GM18511 (cell line): Measurements from ENCODE around the gene MKRN2OS.
A peak's percentile ranks its signal among the peaks of the same experiment; 100 is the strongest.
"Not testable (repeated sequence)": the region's sequence is repeated elsewhere in the genome, so short reads cannot be mapped to it uniquely, and the experiment has no call there.

Experiments used
- ATAC-seq: cut with Tn5 transposase; IDR thresholded peaks from one replicate; pipeline ENCODE4 v1.9.1; 2021; ENCODE audit warnings: mild to moderate bottlenecking, moderate library complexity; ENCODE audit not compliant: unreplicated experiment

The MKRN2OS gene

GRCh38 chr3:12562451-12562850 is 17.2 kb upstream of the MKRN2OS start:
- no peak for ATAC-seq

GRCh38 chr3:12561397-12561796 is 16.1 kb upstream of the MKRN2OS start:
- ATAC-seq: no peak

GRCh38 chr3:12560505-12561190 is 15.3 kb upstream of the MKRN2OS start:
- peak; percentile 55 for ATAC-seq

- ATAC-seq: no peak
These were observed 14.2 kb upstream of the MKRN2OS start for GRCh38 chr3:12559520-12559919.

- no peak for ATAC-seq
These were observed 13.4 kb upstream of the MKRN2OS start for GRCh38 chr3:12558706-12559105.

- ATAC-seq: no peak
These were observed 12.3 kb upstream of the MKRN2OS start for GRCh38 chr3:12557473-12558100.

GRCh38 chr3:12556690-12557472 is 11.6 kb upstream of the MKRN2OS start, which contains the start of gene MKRN2:
Gene MKRN2 (plus strand): TSS chr3:12557087. CDS start chr3:12557151, 64 bp downstream.
- peak; percentile 85 for ATAC-seq

GRCh38 chr3:12556314-12556689 is 11.0 kb upstream of the MKRN2OS start:
- no peak for ATAC-seq

- no peak for ATAC-seq
These were observed 8.7 kb upstream of the MKRN2OS start for GRCh38 chr3:12553921-12554391.

GRCh38 chr3:12549971-12550760 is 4.9 kb upstream of the MKRN2OS start:
- no peak for ATAC-seq

- no peak for ATAC-seq
These were observed 437 bp downstream of the MKRN2OS start for GRCh38 chr3:12544652-12545472.

GRCh38 chr3:12543497-12543896 is 1.8 kb downstream of the MKRN2OS start:
- ATAC-seq: not testable (repeated sequence)

GRCh38 chr3:12541625-12542024 is 3.7 kb downstream of the MKRN2OS start:
- ATAC-seq: no peak

GRCh38 chr3:12536423-12536822 is 8.9 kb downstream of the MKRN2OS start:
- no peak for ATAC-seq

- ATAC-seq: no peak
These were observed 13.1 kb downstream of the MKRN2OS start for GRCh38 chr3:12532182-12532581.

- no peak for ATAC-seq
These were observed 17.5 kb downstream of the MKRN2OS start for GRCh38 chr3:12527757-12528143.

GRCh38 chr3:12522721-12523120 is 22.6 kb downstream of the MKRN2OS start:
- ATAC-seq: no peak

- no peak for ATAC-seq
These were observed 24.3 kb downstream of the MKRN2OS start for GRCh38 chr3:12521010-12521409.

GRCh38 chr3:12518261-12519028 is 26.9 kb downstream of the MKRN2OS start:
- ATAC-seq: no peak
